ENCODE data around the gene FBXO28. TPM values are rescaled to one million over a fixed set of nuclear protein-coding genes. Genes with fewer than 3 reads are reported as not detected.

The FBXO28 gene
- total RNA-seq, 2 donors from 2014 or later: 20.7 to 41.9 TPM

GRCh38 chr1:224169718-224170270 lies 55.9 kb downstream of the FBXO28 start:
- Histone ChIP-seq H3K36me3 (no peaks in the 10 kb centered on the region), H3K9me3 (no peaks in the 10 kb centered on the region), H3K27ac (peak overlapping the region; percentile 63 to 72), H3K4me3 (no peak overlapping the region), H3K4me1 (ENCODE audit: control insufficient read depth in 1 of 2, low read depth in 2 of 2) (peaks cover 8 to 11% of the 10 kb centered on the region in 2 donors), H3K27me3 (replicated peaks; ENCODE audit: insufficient read depth) (no peaks in the 10 kb centered on the region)
- no peak for TF ChIP-seq CTCF (IDR thresholded peaks at IDR 0.05)
- ATAC-seq (ENCODE audit: insufficient number of reproducible peaks, low FRiP score, low read depth) (no peak), DNase-seq (ENCODE audit: low spot score) (no peak)

GRCh38 chr1:224170343-224170742 lies 56.4 kb downstream of the FBXO28 start:
- no peaks in the 10 kb centered on the region for H3K27me3 ChIP-seq (replicated peaks; ENCODE audit: insufficient read depth)
- H3K36me3 ChIP-seq: no peaks in the 10 kb centered on the region
- no peak overlapping the region for H3K4me3 ChIP-seq
- DNase-seq (ENCODE audit: low spot score): no peak
- peak overlapping the region in 1 of 2 donors; percentile 72 for H3K27ac ChIP-seq
- ATAC-seq (ENCODE audit: insufficient number of reproducible peaks, low FRiP score, low read depth): no peak
- peaks cover 8 to 11% of the 10 kb centered on the region in 2 donors for H3K4me1 ChIP-seq (ENCODE audit: control insufficient read depth in 1 of 2, low read depth in 2 of 2)
- TF ChIP-seq CTCF (IDR thresholded peaks at IDR 0.05): no peak
- H3K9me3 ChIP-seq: no peaks in the 10 kb centered on the region

GRCh38 chr1:224170748-224171478 lies 57.0 kb downstream of the FBXO28 start:
- Histone ChIP-seq H3K27me3 (replicated peaks; ENCODE audit: insufficient read depth) (no peaks in the 10 kb centered on the region), H3K4me3 (no peak overlapping the region), H3K4me1 (ENCODE audit: control insufficient read depth in 1 of 2, low read depth in 2 of 2) (peaks cover 8 to 11% of the 10 kb centered on the region in 2 donors), H3K9me3 (no peaks in the 10 kb centered on the region), H3K36me3 (no peaks in the 10 kb centered on the region), H3K27ac (no peak overlapping the region)
- TF ChIP-seq CTCF (IDR thresholded peaks at IDR 0.05): no peak
- DNase-seq (ENCODE audit: low spot score) (no peak), ATAC-seq (ENCODE audit: insufficient number of reproducible peaks, low FRiP score, low read depth) (no peak)

GRCh38 chr1:224172229-224172628 lies 58.3 kb downstream of the FBXO28 start:
- Histone ChIP-seq H3K27me3 (replicated peaks; ENCODE audit: insufficient read depth) (no peaks in the 10 kb centered on the region), H3K4me1 (ENCODE audit: control insufficient read depth in 1 of 2, low read depth in 2 of 2) (peaks cover 8 to 11% of the 10 kb centered on the region in 2 donors), H3K9me3 (no peaks in the 10 kb centered on the region), H3K36me3 (no peaks in the 10 kb centered on the region), H3K27ac (no peak overlapping the region), H3K4me3 (no peak overlapping the region)
- no peak for TF ChIP-seq CTCF (IDR thresholded peaks at IDR 0.05)
- ATAC-seq (ENCODE audit: insufficient number of reproducible peaks, low FRiP score, low read depth) (no peak), DNase-seq (ENCODE audit: low spot score) (no peak)

GRCh38 chr1:224173523-224173922 lies 59.6 kb downstream of the FBXO28 start:
- Histone ChIP-seq H3K4me1 (ENCODE audit: control insufficient read depth in 1 of 2, low read depth in 2 of 2) (peaks cover 4 to 6% of the 10 kb centered on the region in 2 donors), H3K27ac (no peak overlapping the region), H3K4me3 (no peak overlapping the region), H3K27me3 (replicated peaks; ENCODE audit: insufficient read depth) (no peaks in the 10 kb centered on the region), H3K36me3 (no peaks in the 10 kb centered on the region), H3K9me3 (no peaks in the 10 kb centered on the region)
- ATAC-seq (ENCODE audit: insufficient number of reproducible peaks, low FRiP score, low read depth) (no peak), DNase-seq (ENCODE audit: low spot score) (no peak)
- no peak for TF ChIP-seq CTCF (IDR thresholded peaks at IDR 0.05)

Measured in thoracic aorta (tissue), 2 donors.